ENCODE data around the gene AHR.

Gene AHR

GRCh38 chr7:17304926-17305325 is 6.5 kb downstream of the AHR start:
- H3K27me3 ChIP-seq (ENCODE audit: insufficient read depth, low read length), result no peaks in the 10 kb centered on the region
- no peaks in the 10 kb centered on the region for H3K9me3 ChIP-seq (ENCODE audit: low read length)
- no peaks in the 10 kb centered on the region for H3F3A ChIP-seq (ENCODE audit: insufficient read depth, low read length)
- no peak overlapping the region for H3K4me2 ChIP-seq (ENCODE audit: low read length)
- no peak overlapping the region for H3K27ac ChIP-seq (ENCODE audit: low read depth, low read length, poor library complexity, severe bottlenecking)
- no peak overlapping the region for H3K9ac ChIP-seq (ENCODE audit: low read length)
- TF ChIP-seq EZH2 (IDR thresholded peaks at IDR 0.05; ENCODE audit: borderline replicate concordance, low read length) (no peak), CTCF (IDR thresholded peaks at IDR 0.05; ENCODE audit: low read length) (no peak)
- no peak overlapping the region for H3K4me3 ChIP-seq (ENCODE audit: low read depth, low read length, poor library complexity, severe bottlenecking)
- no peak overlapping the region for H2AFZ ChIP-seq (ENCODE audit: low read length)
- no peaks in the 10 kb centered on the region for H3K36me3 ChIP-seq (ENCODE audit: insufficient read depth, low read length)
- H3K79me2 ChIP-seq (ENCODE audit: insufficient read depth, low read length), result no peaks in the 10 kb centered on the region
- no peaks in the 10 kb centered on the region; the same call in 1 of the 2 replicates for H4K20me1 ChIP-seq (ENCODE audit: insufficient read depth, low read length)
- peaks cover 4% of the 10 kb centered on the region for H3K4me1 ChIP-seq (ENCODE audit: insufficient read depth, low read length, severe bottlenecking)
- no peaks in the 10 kb centered on the region for H3K9me2 ChIP-seq (ENCODE audit: low read depth, low read length)

- H3K4me3 ChIP-seq (ENCODE audit: low read depth, low read length, poor library complexity, severe bottlenecking), result no peak overlapping the region
- no peak overlapping the region for H3K4me2 ChIP-seq (ENCODE audit: low read length)
- H3K79me2 ChIP-seq (ENCODE audit: insufficient read depth, low read length), result no peaks in the 10 kb centered on the region
- no peak overlapping the region for H3K9ac ChIP-seq (ENCODE audit: low read length)
- no peaks in the 10 kb centered on the region for H3K36me3 ChIP-seq (ENCODE audit: insufficient read depth, low read length)
- TF ChIP-seq CTCF (IDR thresholded peaks at IDR 0.05; ENCODE audit: low read length) (no peak), EZH2 (IDR thresholded peaks at IDR 0.05; ENCODE audit: borderline replicate concordance, low read length) (no peak)
- no peaks in the 10 kb centered on the region for H3K27me3 ChIP-seq (ENCODE audit: insufficient read depth, low read length)
- H3K9me2 ChIP-seq (ENCODE audit: low read depth, low read length), result no peaks in the 10 kb centered on the region
- no peaks in the 10 kb centered on the region for H3F3A ChIP-seq (ENCODE audit: insufficient read depth, low read length)
- no peak overlapping the region for H2AFZ ChIP-seq (ENCODE audit: low read length)
- H3K4me1 ChIP-seq (ENCODE audit: insufficient read depth, low read length, severe bottlenecking), result no peaks in the 10 kb centered on the region
- H3K27ac ChIP-seq (ENCODE audit: low read depth, low read length, poor library complexity, severe bottlenecking), result no peak overlapping the region
- H3K9me3 ChIP-seq (ENCODE audit: low read length), result no peaks in the 10 kb centered on the region
- no peaks in the 10 kb centered on the region; the same call in 1 of the 2 replicates for H4K20me1 ChIP-seq (ENCODE audit: insufficient read depth, low read length)
These were observed 7.1 kb downstream of the AHR start for GRCh38 chr7:17305387-17306171.

- TF ChIP-seq CTCF (IDR thresholded peaks at IDR 0.05; ENCODE audit: low read length) (no peak), EZH2 (IDR thresholded peaks at IDR 0.05; ENCODE audit: borderline replicate concordance, low read length) (no peak)
- Histone ChIP-seq H2AFZ (ENCODE audit: low read length) (no peak overlapping the region), H3K9me3 (ENCODE audit: low read length) (no peaks in the 10 kb centered on the region), H3K79me2 (ENCODE audit: insufficient read depth, low read length) (no peaks in the 10 kb centered on the region), H3F3A (ENCODE audit: insufficient read depth, low read length) (no peaks in the 10 kb centered on the region), H3K9me2 (ENCODE audit: low read depth, low read length) (no peaks in the 10 kb centered on the region), H4K20me1 (ENCODE audit: insufficient read depth, low read length) (no peaks in the 10 kb centered on the region; the same call in 1 of the 2 replicates), H3K4me2 (ENCODE audit: low read length) (no peak overlapping the region), H3K4me1 (ENCODE audit: insufficient read depth, low read length, severe bottlenecking) (no peaks in the 10 kb centered on the region), H3K4me3 (ENCODE audit: low read depth, low read length, poor library complexity, severe bottlenecking) (no peak overlapping the region), H3K27me3 (ENCODE audit: insufficient read depth, low read length) (no peaks in the 10 kb centered on the region), H3K36me3 (ENCODE audit: insufficient read depth, low read length) (no peaks in the 10 kb centered on the region), H3K9ac (ENCODE audit: low read length) (no peak overlapping the region), H3K27ac (ENCODE audit: low read depth, low read length, poor library complexity, severe bottlenecking) (no peak overlapping the region)
These were observed 8.5 kb downstream of the AHR start for GRCh38 chr7:17307000-17307399.

Measured in OCI-LY1 (cell line).